HG03196 (cell line): ENCODE results near the gene TMEM225B.
"Not testable (repeated sequence)": the region's sequence is repeated elsewhere in the genome, so short reads cannot be mapped to it uniquely, and the experiment has no call there.

ENCODE experiments used
- ATAC-seq: cut with Tn5 transposase; IDR thresholded peaks from one replicate; pipeline ENCODE4 v1.9.1; 2021; ENCODE audit not compliant: unreplicated experiment

The TMEM225B gene

DNA sequence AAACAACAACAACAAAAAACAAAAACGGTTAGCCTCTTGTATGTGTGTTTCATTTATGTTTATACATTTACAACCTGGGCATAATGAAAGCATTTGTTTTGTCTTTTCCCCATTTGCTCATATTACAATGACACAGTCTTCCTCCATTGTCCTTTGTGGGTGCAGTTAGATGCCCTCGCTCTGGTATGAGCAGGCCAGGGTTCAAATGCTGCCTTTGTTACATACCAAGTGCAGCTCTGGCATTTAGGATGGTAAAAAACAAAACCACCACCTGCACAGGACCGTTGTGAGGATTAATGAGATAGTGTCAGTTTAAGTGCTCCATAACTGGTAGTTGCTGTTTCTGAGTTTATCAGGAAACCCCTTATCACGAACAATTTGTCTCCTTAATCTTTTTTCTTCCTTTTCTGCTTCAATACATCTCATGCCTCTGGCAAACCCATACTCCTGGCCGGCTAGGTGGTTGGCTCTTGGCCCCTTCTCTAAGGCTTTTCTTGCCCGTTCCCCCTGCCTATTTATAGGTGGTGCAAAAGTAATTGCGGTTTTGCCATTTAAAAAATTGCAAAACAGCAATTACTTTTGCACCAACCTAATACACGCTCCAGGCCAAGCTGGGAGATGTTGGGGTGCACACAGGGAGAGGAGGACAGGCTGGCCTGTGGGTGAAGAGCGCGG lies 18.6 kb upstream of the TMEM225B start:
- no peak for ATAC-seq

DNA sequence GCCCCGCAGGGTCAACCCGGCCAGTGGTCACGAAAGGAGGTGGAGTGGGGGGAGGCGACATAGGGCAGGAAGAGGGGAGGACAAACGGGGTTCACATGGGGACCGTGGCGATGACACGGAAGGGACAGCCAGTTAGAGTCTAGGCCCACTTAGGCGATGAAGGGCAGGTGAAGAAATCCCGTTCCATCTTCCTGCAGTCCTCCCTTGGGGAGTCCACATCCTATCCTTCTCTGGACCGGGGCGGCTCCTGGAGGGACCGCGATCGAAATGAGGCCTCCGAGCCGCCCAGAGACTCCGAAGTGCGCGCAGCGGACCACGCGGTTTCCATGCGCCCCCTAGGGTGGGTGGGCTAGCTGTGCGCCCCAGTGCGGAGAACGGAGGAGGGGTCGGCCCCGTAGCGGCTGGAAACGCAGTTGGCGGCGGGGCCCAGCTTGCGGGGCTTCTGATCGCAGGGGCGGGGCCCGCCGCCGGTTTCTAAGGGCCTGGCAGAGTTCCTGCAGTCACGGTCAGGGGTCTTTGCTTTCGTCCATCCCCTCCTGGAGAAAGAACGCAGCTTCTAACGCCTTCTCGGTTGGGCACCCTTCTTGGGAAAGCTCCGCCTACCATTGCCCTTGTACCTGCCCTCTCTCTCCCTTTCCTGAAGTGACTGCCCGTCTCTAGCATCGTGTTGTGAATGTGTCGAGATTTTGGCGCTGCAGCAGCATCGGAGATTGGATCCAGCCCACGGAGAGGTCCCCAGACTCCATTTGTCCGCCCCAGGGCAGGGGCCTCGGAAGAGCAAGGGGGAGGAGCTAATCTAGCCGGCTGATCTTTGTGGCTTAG lies 17.9 kb upstream of the TMEM225B start:
- ATAC-seq: no peak

DNA sequence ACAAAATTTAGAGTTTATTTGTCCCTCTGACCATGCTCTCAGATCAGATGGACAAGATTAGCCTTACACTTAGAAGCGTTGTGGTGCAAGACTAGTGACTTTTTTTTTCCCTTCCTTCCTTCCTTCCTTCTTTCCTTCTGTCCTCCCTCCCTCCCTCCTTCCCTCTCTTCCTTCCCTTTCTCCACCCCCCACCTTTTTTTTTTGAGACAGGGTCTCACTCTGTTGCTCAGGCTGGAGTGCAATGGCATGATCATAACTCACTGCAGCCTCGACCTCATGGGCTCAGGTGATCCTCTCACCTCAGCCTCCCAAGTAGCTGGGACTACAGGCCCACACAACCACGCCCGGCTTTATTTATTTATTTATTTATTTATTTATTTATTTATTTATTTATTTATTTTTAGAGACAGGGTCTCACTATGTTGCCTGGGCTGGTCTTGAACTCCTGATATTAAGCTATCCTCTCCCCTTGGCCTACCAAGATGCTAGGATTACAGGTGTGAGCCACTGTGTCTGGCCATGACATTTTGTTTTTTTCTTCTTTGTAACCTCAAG lies 17.2 kb upstream of the TMEM225B start:
- not testable (repeated sequence) for ATAC-seq

DNA sequence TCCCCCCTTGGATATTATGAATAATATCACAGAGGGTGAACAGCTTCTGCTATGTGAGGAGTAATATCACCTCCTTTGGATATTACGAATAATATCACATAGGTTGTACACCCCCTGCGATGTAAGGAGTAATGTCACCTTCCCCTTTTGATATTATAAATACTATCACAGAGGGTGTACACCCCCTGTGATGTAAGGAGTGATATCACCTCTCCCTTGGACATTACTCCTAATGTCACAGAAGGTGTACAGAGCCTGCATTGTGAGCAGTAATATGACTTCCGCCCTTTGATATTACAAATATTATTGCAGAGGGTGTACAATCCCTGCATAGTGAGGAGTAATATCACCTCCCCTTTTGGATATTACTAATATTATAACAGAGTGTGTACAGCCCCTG lies 9.2 kb upstream of the TMEM225B start:
- no peak for ATAC-seq

DNA sequence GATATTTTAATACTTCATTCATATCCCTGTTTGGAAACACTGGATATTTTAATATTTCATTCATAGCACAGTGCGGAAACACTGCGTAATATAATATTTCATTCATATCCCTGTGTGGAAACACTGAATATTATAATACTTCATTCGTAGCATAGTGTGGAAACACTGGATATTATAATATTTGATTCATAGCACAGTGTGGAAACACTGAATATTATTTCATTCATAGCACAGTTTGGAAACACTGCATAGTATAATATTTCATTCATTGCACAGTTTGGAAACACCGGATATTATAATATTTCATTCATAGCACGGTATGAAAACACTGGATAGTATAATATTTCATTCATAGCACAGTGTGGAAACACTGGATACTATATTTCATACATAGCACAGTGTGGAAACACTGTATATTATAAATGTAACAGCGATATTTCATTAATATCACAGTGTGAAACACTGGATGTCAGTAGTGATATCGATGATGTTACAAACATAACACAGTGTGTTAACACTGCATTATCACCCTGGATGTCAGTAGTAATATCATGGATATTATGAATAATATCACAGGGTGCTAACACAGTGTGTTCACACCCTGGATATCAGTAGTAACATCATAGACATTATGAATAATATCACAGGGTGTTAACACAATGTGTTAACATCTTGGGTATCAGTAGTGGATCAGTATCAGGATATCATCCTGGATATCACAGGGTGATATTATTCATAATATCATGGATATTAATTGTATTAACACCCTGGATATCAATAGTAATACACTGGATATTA lies 2.9 kb upstream of the TMEM225B start:
- no peak for ATAC-seq

DNA sequence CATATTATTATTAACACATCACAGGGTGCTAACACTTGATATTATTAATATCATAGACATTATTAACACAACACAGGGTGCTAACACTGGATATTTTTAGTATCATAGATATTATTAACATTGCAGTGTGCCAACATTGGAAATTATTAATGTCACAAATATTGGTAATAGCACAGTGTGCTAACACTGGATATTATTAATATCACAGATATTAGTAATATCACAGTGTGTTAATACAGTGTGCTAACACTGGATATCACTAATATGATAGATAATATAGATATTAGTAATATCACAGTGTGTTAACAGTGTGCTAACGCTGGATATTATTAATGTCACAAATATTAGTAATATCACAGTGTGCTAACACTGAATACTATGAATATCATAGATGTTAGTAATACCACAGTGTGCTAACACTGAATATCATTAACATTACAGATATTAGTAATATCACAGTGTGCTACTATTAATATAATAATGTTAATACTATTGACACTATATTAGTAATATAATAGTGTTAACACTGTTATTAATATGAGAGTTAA lies 1.6 kb upstream of the TMEM225B start:
- ATAC-seq: no peak

DNA sequence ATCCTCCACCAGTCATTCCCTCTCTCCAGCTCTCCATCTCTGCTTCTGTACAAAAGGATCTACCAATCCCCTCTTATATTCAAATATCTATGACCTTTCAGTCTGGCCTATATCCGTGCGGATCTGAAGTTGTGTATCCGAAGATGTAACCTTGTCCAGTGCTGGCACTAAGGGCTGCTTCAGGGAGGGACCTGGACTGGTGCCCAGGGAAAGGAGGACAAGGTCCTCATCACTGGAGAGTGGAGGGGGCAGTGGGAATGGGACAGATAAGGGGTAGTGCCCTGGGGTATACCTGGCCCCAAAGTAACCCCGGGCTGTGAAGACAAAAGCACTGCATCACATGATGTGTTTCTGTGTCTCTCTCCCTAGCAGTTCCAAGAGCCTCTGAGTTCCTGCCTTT lies 1.8 kb downstream of the TMEM225B start:
- ATAC-seq: no peak

DNA sequence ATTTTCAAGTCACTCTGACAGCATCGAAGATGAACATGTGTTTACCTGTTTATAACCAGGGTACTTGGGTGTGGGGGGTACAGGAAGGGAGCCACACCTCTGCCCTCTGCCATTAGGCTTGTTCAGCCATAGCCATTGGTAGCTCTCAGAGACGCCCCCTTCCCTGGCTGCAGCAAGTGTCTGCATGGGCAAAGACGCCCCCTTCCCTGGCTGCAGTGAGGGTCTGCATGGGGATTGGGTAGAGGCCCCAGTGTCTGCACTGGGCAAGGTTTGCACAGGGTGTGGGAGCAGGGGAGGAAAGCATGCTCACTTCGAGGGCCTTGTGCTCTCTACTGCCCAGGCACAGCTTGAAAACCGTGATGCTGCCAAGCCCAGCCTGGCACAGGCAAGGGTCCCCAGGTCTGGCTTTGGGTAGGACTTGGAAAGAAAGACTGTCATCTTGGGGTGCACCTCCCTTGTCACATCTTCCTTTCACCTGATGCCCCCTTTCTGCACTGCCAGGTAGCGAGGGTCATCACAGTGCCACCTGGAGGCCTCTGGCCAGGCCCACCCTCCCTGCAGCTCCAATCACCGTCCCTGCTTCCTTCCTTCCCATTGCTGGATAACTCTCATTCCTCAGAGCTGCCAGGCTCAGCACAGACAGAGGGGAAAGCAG lies 3.7 kb downstream of the TMEM225B start:
- ATAC-seq: no peak

DNA sequence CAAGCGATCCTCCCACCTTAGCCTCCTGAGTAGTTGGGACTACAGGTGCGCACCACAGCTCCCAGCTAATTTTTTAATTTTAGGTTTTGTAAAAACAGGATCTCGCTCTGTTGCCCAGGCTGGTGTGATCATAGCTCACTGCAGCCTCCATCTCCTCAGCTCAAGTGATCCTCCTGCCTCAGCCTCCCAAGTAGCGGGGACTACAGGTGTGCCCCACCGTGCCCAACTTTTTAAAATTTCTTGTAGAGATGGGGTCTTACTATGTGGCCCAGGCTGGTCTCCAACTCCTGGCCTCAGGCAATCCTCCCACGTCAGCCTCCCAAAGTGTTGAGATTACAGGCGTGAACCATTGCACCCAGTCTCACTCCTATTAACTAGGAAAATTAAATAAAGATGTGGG lies 7.5 kb downstream of the TMEM225B start:
- no peak for ATAC-seq

DNA sequence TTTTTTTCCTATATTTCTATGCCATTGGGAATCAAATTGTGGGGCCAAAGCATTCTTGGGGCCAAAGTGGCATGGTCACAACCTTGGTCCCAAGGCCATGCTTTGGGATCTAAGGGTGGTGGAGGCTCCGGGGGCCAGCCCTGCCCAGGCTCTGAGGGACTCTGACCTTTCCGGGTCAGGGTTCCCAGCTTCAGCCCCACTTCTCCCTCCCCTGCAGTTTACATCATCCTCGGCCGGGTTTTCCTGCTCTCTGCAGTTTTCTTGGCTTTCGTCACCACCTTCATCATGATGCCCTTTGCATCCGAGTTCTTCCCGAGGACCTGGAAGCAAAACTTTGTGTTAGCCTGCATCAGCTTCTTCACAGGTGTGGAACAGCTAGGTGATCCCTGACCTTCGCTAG lies 8.5 kb downstream of the TMEM225B start:
- no peak for ATAC-seq

DNA sequence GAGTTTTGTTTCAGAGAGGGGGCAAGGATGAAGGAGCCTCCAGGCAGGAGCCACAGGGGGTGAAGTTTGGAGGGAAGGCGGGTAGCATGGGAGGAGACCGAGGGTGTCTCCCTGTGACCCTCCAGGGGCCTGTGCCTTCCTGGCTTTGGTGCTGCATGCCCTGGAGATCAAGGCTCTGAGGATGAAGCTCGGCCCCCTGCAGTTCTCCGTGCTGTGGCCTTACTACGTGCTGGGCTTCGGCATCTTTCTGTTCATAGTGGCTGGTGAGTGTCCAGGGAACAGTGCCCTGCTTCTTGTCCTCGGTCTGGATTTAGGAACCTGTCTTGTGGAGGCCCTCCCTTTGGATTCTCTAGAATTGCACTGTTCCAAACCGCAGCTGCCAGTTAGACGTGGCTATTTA lies 9.5 kb downstream of the TMEM225B start:
- no peak for ATAC-seq

DNA sequence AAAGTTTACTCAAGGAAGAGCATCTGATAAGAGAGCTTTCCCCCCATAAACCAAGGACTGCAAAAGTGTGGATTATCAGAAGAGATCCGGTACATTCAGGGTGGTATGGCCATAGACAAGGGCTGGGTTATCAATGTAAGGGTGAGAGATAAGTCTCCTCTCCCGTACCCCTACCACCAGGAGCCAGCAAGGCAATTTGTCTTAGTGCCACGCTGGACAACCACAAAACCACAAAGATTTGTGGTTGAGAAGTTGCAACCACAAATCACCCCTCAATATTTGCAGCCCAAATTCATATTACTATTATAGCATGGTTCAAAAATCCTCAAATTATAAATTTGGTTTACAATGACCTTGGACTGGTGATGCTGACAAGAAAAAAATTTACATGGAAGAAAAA lies 16.4 kb downstream of the TMEM225B start:
- ATAC-seq: no peak

DNA sequence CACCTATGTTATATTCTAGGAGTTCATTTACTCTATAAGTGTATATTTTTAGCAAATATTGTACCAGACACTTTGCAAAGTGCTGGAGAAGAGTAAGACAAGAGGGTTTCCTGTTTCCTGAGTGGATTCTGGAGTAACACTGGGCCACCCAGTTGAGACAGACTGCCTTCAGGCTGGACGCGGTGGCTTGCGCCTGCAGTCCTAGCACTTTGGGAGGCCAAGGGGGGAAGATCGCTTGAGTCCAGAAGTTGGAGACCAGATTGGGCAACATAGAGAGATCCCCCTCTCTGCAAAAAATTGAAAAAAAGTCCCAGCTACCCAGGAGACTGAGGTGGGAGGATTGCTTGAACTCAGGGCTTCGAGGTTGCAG lies 17.9 kb downstream of the TMEM225B start:
- ATAC-seq: no peak

DNA sequence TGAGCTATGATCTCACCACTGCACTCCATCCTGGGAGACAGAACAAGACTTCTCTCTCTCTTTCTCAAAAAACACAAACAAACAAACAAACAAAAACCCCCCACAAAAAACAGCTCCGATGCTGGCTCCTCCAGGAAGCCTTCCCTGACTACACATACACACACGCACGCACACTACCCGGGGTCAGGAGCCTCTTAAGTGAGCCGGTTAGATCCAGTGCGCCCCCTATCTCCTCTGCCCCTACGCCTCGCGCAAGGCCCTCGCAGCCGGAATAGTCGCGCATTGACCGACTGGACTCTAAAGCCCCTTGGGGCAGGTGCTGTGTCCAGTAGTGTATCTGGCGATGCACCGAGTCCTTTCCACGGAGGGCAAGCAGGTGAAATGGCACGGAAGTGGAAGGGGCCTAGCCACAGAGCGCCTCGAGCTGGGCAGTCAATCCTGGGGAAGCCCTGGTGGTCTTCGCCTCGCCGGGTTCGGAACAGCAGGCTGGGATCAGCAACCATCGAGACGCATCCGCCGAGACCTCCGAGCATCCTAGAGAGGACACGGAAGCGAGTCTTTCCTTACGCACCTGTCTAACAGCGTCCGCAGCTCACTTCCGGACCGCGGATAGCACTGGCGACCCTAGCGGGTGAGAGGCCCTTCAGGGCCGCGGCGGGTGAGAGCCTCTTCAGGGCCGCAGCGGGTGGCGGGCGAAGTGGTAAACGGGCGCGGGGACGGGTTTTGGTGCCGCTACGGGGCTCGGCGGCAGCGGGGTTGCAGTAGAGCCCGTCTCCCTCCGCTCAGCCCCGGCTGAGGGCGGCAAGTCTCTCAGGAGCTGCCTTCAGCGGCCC lies 18.5 kb downstream of the TMEM225B start, which contains the start of gene ZSCAN25:
Gene ZSCAN25 (plus strand): TSS at position 588 of the 833 bp plus-strand sequence. CDS start 2,661 bp downstream, outside the sequence.
- ATAC-seq: peak; percentile 94

DNA sequence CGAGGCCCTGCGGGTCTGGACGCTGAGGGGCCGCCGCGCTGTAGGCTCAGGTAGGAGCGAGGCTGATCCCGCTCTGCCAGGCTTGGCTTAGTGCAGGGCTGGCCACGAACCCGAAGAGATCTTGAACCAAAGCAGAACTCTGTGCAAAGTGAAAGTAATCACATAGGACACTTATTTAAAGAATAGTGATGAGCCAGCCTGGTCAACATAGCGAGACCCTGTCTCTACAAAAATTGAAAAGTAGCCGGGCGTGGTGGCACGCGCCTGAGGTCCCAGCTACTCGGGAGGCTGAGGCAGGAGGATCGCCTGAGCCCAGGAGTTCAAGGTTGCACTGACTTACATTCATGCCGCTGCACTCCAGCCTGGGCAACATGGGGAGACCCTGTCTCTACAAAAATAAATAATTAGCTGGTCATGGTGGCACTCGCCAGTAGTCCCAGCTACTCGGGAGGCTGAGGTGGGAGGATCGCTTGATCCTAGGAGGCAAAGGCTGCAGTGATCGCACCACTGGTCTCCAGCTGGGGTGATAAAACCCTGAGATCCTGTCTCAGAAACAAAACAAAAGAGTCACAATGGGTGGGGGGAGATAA lies 19.2 kb downstream of the TMEM225B start:
- ATAC-seq: no peak

DNA sequence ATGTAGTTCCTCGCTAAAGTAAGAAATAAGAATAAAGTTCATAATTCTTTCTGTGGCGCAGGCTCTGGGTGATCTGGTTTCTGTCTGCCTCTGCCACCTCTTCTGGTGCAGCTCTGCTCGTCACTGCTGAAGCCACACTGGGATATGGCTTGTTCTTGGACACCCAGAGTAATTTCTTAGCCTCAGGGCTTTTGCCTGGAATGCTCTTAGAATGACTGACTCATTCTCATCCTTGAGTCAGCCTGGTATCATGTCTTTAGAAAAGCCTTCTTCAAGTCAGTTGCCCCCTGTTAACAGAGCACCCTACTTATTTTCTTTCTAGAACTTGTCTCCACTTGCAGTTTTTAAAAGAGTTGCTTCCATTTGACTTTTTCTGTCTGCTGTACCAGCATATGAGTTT lies 20.7 kb downstream of the TMEM225B start:
- no peak for ATAC-seq

DNA sequence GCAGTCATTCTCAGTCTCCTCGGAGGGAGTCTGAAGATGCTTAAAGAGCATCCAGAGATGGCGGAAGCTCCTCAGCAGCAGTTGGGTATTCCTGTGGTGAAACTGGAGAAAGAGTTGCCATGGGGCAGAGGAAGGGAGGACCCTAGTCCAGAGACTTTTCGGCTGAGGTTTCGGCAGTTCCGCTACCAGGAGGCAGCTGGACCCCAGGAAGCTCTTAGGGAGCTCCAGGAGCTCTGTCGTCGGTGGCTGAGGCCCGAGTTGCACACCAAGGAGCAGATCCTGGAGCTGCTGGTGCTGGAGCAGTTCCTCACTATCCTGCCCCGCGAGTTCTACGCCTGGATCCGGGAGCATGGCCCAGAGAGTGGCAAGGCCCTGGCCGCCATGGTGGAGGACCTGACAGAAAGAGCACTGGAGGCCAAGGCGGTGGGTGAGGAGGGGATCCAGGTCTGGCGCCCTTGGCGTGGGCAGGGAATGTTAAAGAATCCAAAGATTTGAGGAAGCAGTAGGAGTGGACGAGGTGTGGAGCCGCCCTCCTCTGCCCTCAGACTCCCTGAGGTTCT lies 21.6 kb downstream of the TMEM225B start:
- no peak for ATAC-seq

DNA sequence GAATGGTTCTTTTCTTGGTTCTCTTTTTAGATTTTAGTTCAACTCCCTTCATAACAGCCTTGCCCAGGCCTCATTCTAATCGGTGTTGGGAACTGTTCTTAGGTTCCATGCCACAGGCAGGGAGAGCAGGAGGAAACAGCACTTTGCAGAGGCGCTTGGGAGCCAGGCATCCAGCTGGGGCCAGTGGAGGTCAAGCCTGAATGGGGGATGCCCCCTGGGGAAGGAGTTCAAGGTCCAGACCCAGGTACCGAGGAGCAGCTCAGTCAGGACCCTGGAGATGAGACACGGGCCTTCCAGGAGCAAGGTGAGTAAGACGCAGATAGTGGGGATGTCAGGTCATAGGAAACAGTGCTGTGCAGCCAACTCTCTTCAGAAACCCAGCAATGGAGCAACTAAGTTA lies 23.2 kb downstream of the TMEM225B start:
- no peak for ATAC-seq

DNA sequence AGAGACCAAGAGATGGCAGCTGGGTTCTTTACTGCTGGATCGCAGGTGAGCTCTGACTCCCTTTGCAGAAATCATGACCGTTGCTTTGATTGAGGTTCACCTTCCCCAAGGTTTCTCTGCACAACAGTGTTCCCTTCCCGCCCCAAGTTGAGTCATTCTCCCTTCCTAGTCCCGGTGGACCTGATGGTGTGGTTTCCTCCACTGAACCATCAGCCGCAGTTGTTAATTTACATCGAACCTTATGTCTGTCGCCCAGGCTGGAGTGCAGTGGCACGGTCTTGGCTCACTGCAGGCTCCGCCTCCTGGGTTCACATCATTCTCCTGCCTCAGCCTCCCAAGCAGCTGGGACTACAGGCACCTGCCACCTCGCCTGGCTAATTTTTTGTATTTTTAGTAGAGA lies 24.5 kb downstream of the TMEM225B start:
- ATAC-seq: no peak
